Kidney epithelial cell (primary cell): ENCODE data around the gene HSPA8. TPM values are rescaled to one million over a fixed set of nuclear protein-coding genes. Genes with fewer than 3 reads are reported as not detected.

Source experiments
- DNase-seq: peaks from one replicate; pipeline ENCODE4 v3.0.0-alpha.2; 2010; ENCODE audit warnings: low read depth
- H3K27me3 ChIP-seq: 2 replicates; pipeline ENCODE4 v1.6.0; 2011; ENCODE audit warnings: low read length; ENCODE audit not compliant: control insufficient read depth, insufficient read depth
- H3K36me3 ChIP-seq: 2 replicates; pipeline ENCODE4 v1.5.1; 2011; ENCODE audit warnings: low read length; ENCODE audit not compliant: control insufficient read depth, insufficient read depth
- H3K4me3 ChIP-seq: 2 replicates; pipeline ENCODE4 v1.5.1; 2011; ENCODE audit warnings: low read depth, mild to moderate bottlenecking, control low read depth, low read length
- CTCF ChIP-seq: IDR thresholded peaks from 2 replicates; pipeline ENCODE4 v1.5.1; 2011; ENCODE audit warnings: mild to moderate bottlenecking, moderate library complexity, low read length, control low read depth, inconsistent platforms; ENCODE audit not compliant: insufficient read depth, poor library complexity, severe bottlenecking
- total RNA-seq: library from RNA; depleted of rRNA; stranded (reverse); fragments of >200 nt; gene quantifications from 2 replicates; pipeline ENCODE4 v1.2.3, GENCODE V29; 2015

The HSPA8 gene
- total RNA-seq, 1 donor from 2014 or later: 1,738 TPM

- Histone ChIP-seq H3K36me3 (no peaks in the 10 kb centered on the region), H3K4me3 (no peak overlapping the region), H3K27me3 (no peaks in the 10 kb centered on the region)
- DNase-seq: no peak
- no peak for TF ChIP-seq CTCF
Observed at GRCh38 chr11:123076484-123076883, 14.5 kb upstream of the HSPA8 start.

GRCh38 chr11:123073343-123074057, 11.6 kb upstream of the HSPA8 start:
- Histone ChIP-seq H3K4me3 (no peak overlapping the region), H3K27me3 (no peaks in the 10 kb centered on the region), H3K36me3 (no peaks in the 10 kb centered on the region)
- TF ChIP-seq CTCF: no peak
- DNase-seq: no peak

GRCh38 chr11:123072762-123073161, 10.8 kb upstream of the HSPA8 start:
- H3K27me3 ChIP-seq: no peaks in the 10 kb centered on the region
- DNase-seq: no peak
- no peak for TF ChIP-seq CTCF
- H3K4me3 ChIP-seq: no peak overlapping the region
- no peaks in the 10 kb centered on the region for H3K36me3 ChIP-seq

GRCh38 chr11:123072332-123072761, 10.4 kb upstream of the HSPA8 start:
- DNase-seq: no peak
- no peak overlapping the region for H3K4me3 ChIP-seq
- TF ChIP-seq CTCF: no peak
- H3K27me3 ChIP-seq: no peaks in the 10 kb centered on the region
- H3K36me3 ChIP-seq: no peaks in the 10 kb centered on the region

- no peaks in the 10 kb centered on the region for H3K36me3 ChIP-seq
- no peaks in the 10 kb centered on the region for H3K27me3 ChIP-seq
- TF ChIP-seq CTCF: no peak
- no peak overlapping the region for H3K4me3 ChIP-seq
- no peak for DNase-seq
Observed at GRCh38 chr11:123069908-123070821, 8.2 kb upstream of the HSPA8 start.
